CD8-positive, alpha-beta memory T cell (primary cell): ENCODE results near the gene CHID1. TPM values are rescaled to one million over a fixed set of nuclear protein-coding genes. Genes with fewer than 3 reads are reported as not detected.

Experiments used
- CTCF ChIA-PET: fragments of 350-600 bp; sonication (Branson Sonifier 250); formaldehyde crosslinking; loops from one replicate; lab custom pipeline; 2021; ENCODE audit warnings: antibody characterized with exemption; lab: Charles Lee
- POLR2A ChIA-PET: fragments of 350-600 bp; sonication (Branson Sonifier 250); formaldehyde crosslinking; loops from one replicate; lab custom pipeline; 2021; ENCODE audit warnings: antibody characterized with exemption; lab: Charles Lee
- DNase-seq, 5 donors: peaks; one replicate each; pipeline versions ENCODE4 v3.0.0 to v3.0.0-alpha.2; 2020 to 2022; ENCODE audit warnings: mixed read lengths in 1 of 5
- H3K27ac ChIP-seq: one replicate; pipeline ENCODE4 v1.7.0; 2013; ENCODE audit warnings: low read depth, mild to moderate bottlenecking, low read length, moderate library complexity
- H3K27me3 ChIP-seq: 2 replicates; pipeline ENCODE4 v1.7.0; 2013; ENCODE audit warnings: low read length, mild to moderate bottlenecking; ENCODE audit not compliant: insufficient read depth, poor library complexity, severe bottlenecking
- H3K36me3 ChIP-seq: 2 replicates; pipeline ENCODE4 v1.7.0; 2013; ENCODE audit warnings: mild to moderate bottlenecking, low read length, moderate library complexity; ENCODE audit not compliant: insufficient read depth
- H3K4me1 ChIP-seq: 2 replicates; pipeline ENCODE4 v1.7.0; 2013; ENCODE audit warnings: mild to moderate bottlenecking, low read length, moderate library complexity; ENCODE audit not compliant: insufficient read depth
- H3K4me3 ChIP-seq: 2 replicates; pipeline ENCODE4 v1.7.0; 2013; ENCODE audit warnings: mild to moderate bottlenecking, low read length
- H3K9me3 ChIP-seq: 2 replicates; pipeline ENCODE4 v1.7.0; 2013; ENCODE audit warnings: mild to moderate bottlenecking, low read length
- H3K27ac Mint-ChIP-seq, 8 donors: one replicate each; pipeline ENCODE4 v1.8.0; 2020 to 2021; ENCODE audit warnings: mixed read lengths in 8 of 8, mild to moderate bottlenecking in 6 of 8, inconsistent platforms in 3 of 8, moderate library complexity in 3 of 8
- H3K27me3 Mint-ChIP-seq, 2 donors: one replicate each; pipeline ENCODE4 v1.8.0; 2020 to 2021; ENCODE audit warnings: mixed read lengths in 2 of 2, mild to moderate bottlenecking in 1 of 2, moderate library complexity in 1 of 2
- H3K36me3 Mint-ChIP-seq, 3 donors: one replicate each; pipeline ENCODE4 v1.8.0; 2020 to 2021; ENCODE audit warnings: mixed read lengths in 3 of 3, inconsistent platforms in 1 of 3, mild to moderate bottlenecking in 1 of 3
- H3K4me1 Mint-ChIP-seq, 3 donors: one replicate each; pipeline ENCODE4 v1.8.0; 2020 to 2021; ENCODE audit warnings: mixed read lengths in 3 of 3, inconsistent platforms in 1 of 3, mild to moderate bottlenecking in 1 of 3
- H3K4me3 Mint-ChIP-seq, 7 donors: one replicate each; pipeline ENCODE4 v1.8.0; 2020 to 2021; ENCODE audit warnings: mixed read lengths in 7 of 7, mild to moderate bottlenecking in 6 of 7, moderate library complexity in 4 of 7, inconsistent platforms in 2 of 7
- H3K9me3 Mint-ChIP-seq, 5 donors: one replicate each; pipeline ENCODE4 v1.8.0; 2020 to 2022; ENCODE audit warnings: mixed read lengths in 5 of 5, mild to moderate bottlenecking in 3 of 5, moderate library complexity in 2 of 5, inconsistent platforms in 1 of 5
- polyA plus RNA-seq: library from polyadenylated mRNA; unstranded; fragments of 300-500 nt; fragmentation: Illumina TruSeq; gene quantifications from one replicate; pipeline ENCODE4 v1.2.3, GENCODE V29; 2021
- total RNA-seq, 2 experiments: library from RNA; stranded (reverse); gene quantifications; one replicate each; pipeline ENCODE4 v1.2.3, GENCODE V29; 2021

Gene CHID1
- total and polyA plus RNA-seq, 3 experiments from 2014 or later: 57.1 to 94.1 (median 87.2) TPM

DNA sequence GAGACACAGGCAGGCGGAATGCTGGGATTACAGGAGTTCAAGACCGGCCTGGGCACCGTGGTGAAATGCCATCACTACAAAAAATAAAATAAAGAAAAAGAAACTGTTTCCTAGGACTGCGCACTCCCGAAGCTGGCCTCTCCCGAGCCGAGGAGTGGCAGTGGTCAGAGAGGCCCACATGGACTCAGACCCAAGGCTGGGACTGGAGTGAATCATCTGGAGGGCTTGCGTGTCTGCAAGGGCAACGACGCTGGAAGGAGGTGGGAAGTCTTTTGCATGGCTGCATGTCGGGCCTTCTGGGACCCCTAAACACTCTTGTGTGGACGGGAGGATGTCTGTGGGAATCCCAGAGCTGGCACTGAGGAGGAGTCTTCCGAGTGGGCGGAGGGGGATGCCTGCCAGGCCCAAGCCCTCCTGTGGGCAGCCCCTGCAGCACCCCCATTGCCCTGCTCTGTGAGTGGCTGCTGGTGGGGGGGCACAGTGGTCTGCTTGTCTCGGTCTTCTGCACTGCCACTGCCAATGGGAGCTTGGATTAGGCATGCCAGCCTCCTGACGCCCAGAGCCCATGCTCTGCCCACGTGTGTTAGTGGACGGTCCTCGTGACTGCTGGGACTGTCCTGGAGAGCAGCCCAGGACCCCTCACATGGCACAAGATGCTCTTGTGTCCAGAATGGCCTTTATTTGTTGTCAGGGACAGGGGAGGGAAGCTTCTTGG lies 13.2 kb upstream of the CHID1 start:
- peak overlapping the region in 4 of 8 donors; percentile 41 to 68 (median 54) for H3K27ac Mint-ChIP-seq
- peak overlapping the region in 6 of 7 donors; percentile 46 to 86 (median 57) for H3K4me3 Mint-ChIP-seq
- H3K27me3 ChIP-seq: no peaks in the 10 kb centered on the region
- no peaks in the 10 kb centered on the region for H3K36me3 ChIP-seq
- DNase-seq: no peak
- no peak overlapping the region for H3K27ac ChIP-seq
- POLR2A ChIA-PET: no interaction called here
- H3K9me3 Mint-ChIP-seq: no peaks in the 10 kb centered on the region
- no peak overlapping the region for H3K4me3 ChIP-seq
- peaks cover 26 to 27% (median 26%) of the 10 kb centered on the region in 3 donors for H3K4me1 Mint-ChIP-seq
- peaks cover 0 to 1% (median 0%) of the 10 kb centered on the region in 3 donors for H3K36me3 Mint-ChIP-seq
- no peaks in the 10 kb centered on the region for H3K9me3 ChIP-seq
- H3K27me3 Mint-ChIP-seq: peaks cover 0 to 1% of the 10 kb centered on the region in 2 donors
- CTCF ChIA-PET: interaction anchor here (1.5 kb wide), 1 partner anchor 12 kb away, joined by 7 read pairs; no protein-coding TSS in a partner anchor
- peaks cover 26% of the 10 kb centered on the region for H3K4me1 ChIP-seq

- H3K4me1 Mint-ChIP-seq: peaks cover 9% of the 10 kb centered on the region in 3 donors
- Histone ChIP-seq H3K27ac (peak overlapping the region; percentile 16), H3K27me3 (no peaks in the 10 kb centered on the region), H3K4me1 (peaks cover 8% of the 10 kb centered on the region), H3K36me3 (no peaks in the 10 kb centered on the region), H3K4me3 (no peak overlapping the region), H3K9me3 (no peaks in the 10 kb centered on the region)
- peak overlapping the region in 1 of 7 donors; percentile 74 for H3K4me3 Mint-ChIP-seq
- no peaks in the 10 kb centered on the region for H3K9me3 Mint-ChIP-seq
- peaks cover 0 to 1% of the 10 kb centered on the region in 2 donors for H3K27me3 Mint-ChIP-seq
- ChIA-PET CTCF (no interaction called here), POLR2A (no interaction called here)
- H3K36me3 Mint-ChIP-seq: peaks cover 0 to 1% (median 0%) of the 10 kb centered on the region in 3 donors
- peak overlapping the region in 2 of 8 donors; percentile 29 to 68 for H3K27ac Mint-ChIP-seq
- no peak for DNase-seq
These were observed 11.5 kb upstream of the CHID1 start for GRCh38 chr11:921921-922678.

DNA sequence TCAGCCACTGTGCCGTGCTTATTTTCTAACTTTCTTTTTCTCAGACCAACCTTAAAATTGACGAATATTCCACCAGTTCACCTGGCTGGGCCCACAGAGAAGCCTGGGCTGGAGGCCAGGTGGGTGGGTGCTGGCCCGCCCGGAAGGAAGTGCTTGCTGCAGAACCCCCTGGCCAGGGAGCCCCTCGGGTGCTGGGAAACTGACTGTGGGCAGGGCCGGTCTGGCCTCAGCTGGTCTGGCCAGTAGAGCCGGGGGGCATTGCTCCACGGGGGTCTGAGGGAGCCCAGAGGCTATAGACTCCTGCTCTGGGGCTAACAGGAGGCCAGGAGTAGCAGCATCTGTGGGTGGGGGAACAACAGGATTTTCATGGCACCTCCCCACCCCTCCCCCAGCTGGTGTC lies 6.8 kb upstream of the CHID1 start:
- CTCF ChIA-PET: no interaction called here
- no peaks in the 10 kb centered on the region for H3K4me1 Mint-ChIP-seq
- Histone ChIP-seq H3K27me3 (no peaks in the 10 kb centered on the region), H3K27ac (no peak overlapping the region), H3K4me1 (no peaks in the 10 kb centered on the region), H3K36me3 (no peaks in the 10 kb centered on the region), H3K4me3 (no peak overlapping the region), H3K9me3 (no peaks in the 10 kb centered on the region)
- no peak overlapping the region for H3K27ac Mint-ChIP-seq
- H3K27me3 Mint-ChIP-seq: no peaks in the 10 kb centered on the region
- no peak overlapping the region for H3K4me3 Mint-ChIP-seq
- H3K36me3 Mint-ChIP-seq: no peaks in the 10 kb centered on the region
- H3K9me3 Mint-ChIP-seq: no peaks in the 10 kb centered on the region
- no peak for DNase-seq
- POLR2A ChIA-PET: no interaction called here

DNA sequence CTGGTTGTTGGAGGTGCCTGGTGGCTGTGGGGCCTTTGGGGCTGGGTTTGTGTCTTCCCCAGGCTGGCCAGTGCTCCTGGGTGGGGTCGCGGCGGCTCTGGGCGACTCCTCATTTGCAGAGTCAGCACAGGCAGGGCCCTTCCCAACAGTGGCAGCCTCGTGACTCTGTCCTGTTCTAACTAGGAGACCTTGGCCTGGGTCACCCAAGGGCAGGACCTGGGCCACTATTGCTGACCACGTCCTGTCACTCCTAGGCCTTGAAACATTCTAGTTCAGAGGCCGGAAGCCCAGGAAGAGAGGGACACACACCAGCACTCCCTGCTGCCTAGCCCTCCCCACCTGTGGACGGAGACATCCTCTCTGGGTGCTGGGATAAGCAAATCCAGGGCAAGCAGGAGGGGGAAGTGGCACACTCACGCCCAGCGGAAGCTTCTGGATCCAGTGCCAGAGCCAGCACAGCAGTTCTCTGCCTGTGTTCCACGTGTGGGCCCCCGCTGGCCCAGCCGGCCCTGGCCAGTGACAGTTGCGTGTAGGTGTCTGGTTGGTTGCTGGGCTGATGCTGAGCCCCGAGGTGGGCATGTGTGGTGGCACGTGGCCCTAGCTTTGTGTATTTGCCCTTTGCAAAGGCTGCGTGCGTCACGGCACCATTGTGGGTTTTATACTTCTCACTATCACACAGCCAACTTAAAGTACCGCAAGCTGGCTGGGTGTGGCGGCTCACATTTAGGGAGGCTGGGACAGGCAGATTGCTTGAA lies 4.3 kb upstream of the CHID1 start:
- H3K27ac ChIP-seq: no peak overlapping the region
- no peaks in the 10 kb centered on the region for H3K9me3 ChIP-seq
- POLR2A ChIA-PET: no interaction called here
- no peaks in the 10 kb centered on the region for H3K27me3 ChIP-seq
- no peak for DNase-seq
- Mint-ChIP-seq H3K27me3 (no peaks in the 10 kb centered on the region), H3K4me1 (peaks cover 5 to 11% (median 6%) of the 10 kb centered on the region in 3 donors), H3K36me3 (peaks cover 0 to 5% (median 0%) of the 10 kb centered on the region in 3 donors), H3K4me3 (peak overlapping the region in 1 of 7 donors; percentile 40), H3K27ac (no peak overlapping the region), H3K9me3 (no peaks in the 10 kb centered on the region)
- no peaks in the 10 kb centered on the region for H3K36me3 ChIP-seq
- peaks cover 9% of the 10 kb centered on the region for H3K4me1 ChIP-seq
- no peak overlapping the region for H3K4me3 ChIP-seq
- CTCF ChIA-PET: no interaction called here

DNA sequence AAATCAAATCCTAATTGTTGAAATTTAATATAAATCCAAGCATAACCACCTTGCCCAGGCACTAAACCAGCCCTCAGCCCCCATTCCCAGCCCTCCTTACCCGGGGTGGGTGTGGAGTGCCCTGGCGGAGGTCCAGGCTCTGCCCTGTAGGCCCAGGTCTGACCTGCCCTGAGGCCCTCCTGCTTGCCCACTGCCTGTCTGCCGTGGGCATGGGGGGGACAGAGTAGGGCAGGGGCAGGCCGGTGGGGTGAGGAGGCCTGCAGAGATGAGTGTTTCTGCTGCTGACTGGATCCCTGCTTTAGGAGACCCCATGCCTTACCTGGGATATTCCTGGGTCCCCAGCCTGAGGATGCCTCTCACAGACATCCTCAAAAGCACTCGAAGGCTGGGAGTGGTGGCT lies 3.6 kb upstream of the CHID1 start:
- Histone ChIP-seq H3K27ac (no peak overlapping the region), H3K27me3 (no peaks in the 10 kb centered on the region), H3K4me1 (peaks cover 15% of the 10 kb centered on the region), H3K36me3 (no peaks in the 10 kb centered on the region), H3K4me3 (no peak overlapping the region), H3K9me3 (no peaks in the 10 kb centered on the region)
- DNase-seq: no peak
- no peak overlapping the region for H3K4me3 Mint-ChIP-seq
- no peak overlapping the region for H3K27ac Mint-ChIP-seq
- H3K4me1 Mint-ChIP-seq: peaks cover 6 to 16% (median 6%) of the 10 kb centered on the region in 3 donors
- no peaks in the 10 kb centered on the region for H3K9me3 Mint-ChIP-seq
- H3K27me3 Mint-ChIP-seq: no peaks in the 10 kb centered on the region
- POLR2A ChIA-PET: no interaction called here
- peaks cover 0 to 5% (median 0%) of the 10 kb centered on the region in 3 donors for H3K36me3 Mint-ChIP-seq
- CTCF ChIA-PET: no interaction called here

DNA sequence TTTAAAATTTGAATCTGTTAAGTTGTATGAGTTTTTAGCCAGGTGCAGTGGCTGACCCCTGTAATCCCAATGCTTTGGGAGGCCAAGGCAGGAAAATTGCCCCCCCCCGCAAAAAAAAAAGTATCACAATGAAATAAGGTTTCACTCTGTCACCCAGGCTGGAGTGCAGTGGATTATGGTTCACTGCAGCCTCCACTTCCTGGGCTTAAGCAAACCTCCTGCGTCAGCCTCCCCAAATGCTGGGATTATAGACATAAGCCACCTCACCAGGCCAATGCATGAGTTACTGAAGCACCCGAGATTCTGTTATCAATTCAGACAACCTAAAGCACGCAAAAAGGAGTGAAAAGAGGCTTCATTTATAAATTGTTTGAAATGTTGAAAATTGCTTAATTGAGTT lies 2.4 kb upstream of the CHID1 start:
- Histone ChIP-seq H3K27ac (no peak overlapping the region), H3K4me3 (no peak overlapping the region), H3K9me3 (no peaks in the 10 kb centered on the region), H3K36me3 (no peaks in the 10 kb centered on the region), H3K4me1 (peaks cover 15% of the 10 kb centered on the region), H3K27me3 (no peaks in the 10 kb centered on the region)
- ChIA-PET CTCF (no interaction called here), POLR2A (no interaction called here)
- Mint-ChIP-seq H3K4me1 (peaks cover 9 to 26% (median 9%) of the 10 kb centered on the region in 3 donors), H3K27me3 (no peaks in the 10 kb centered on the region), H3K27ac (no peak overlapping the region), H3K9me3 (no peaks in the 10 kb centered on the region), H3K4me3 (peak overlapping the region in 3 of 7 donors; percentile 8 to 62 (median 52)), H3K36me3 (peaks cover 0 to 5% (median 0%) of the 10 kb centered on the region in 3 donors)
- DNase-seq: no peak

DNA sequence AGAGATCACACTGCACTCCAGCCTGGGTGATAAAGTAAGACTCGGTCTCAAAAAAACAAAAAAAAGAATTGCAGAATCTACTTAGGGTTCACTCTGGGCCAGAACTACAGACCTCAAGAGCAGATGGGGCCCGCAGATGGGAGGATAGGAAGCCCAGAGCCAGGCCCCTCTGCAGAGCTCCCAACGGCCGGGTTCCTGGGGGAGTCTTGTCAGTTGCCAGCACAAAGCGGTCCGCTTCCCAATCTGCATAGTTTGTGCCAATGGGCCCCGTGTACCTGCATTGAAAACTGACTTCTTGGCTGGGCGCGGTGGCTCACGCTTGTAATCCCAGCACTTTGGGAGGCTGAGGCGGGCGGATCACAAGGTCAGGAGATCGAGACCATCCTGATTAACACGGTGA lies 1.7 kb upstream of the CHID1 start:
- peak overlapping the region in 6 of 7 donors; percentile 36 to 93 (median 90) for H3K4me3 Mint-ChIP-seq
- no peaks in the 10 kb centered on the region for H3K9me3 Mint-ChIP-seq
- Histone ChIP-seq H3K9me3 (no peaks in the 10 kb centered on the region), H3K36me3 (no peaks in the 10 kb centered on the region), H3K4me3 (no peak overlapping the region), H3K27me3 (no peaks in the 10 kb centered on the region), H3K27ac (no peak overlapping the region), H3K4me1 (peaks cover 15% of the 10 kb centered on the region)
- H3K27ac Mint-ChIP-seq: no peak overlapping the region
- peaks cover 9 to 28% (median 12%) of the 10 kb centered on the region in 3 donors for H3K4me1 Mint-ChIP-seq
- ChIA-PET CTCF (interaction anchor here (1.9 kb wide), 1 partner anchor 13 kb away, joined by 7 read pairs; no protein-coding TSS in a partner anchor), POLR2A (no interaction called here)
- no peaks in the 10 kb centered on the region for H3K27me3 Mint-ChIP-seq
- peaks cover 0 to 5% (median 0%) of the 10 kb centered on the region in 3 donors for H3K36me3 Mint-ChIP-seq
- no peak for DNase-seq
